Neutrophil (primary cell): ENCODE results near the gene ARMH2.
A peak's percentile ranks its signal among the peaks of the same experiment; 100 is the strongest.

ENCODE experiments used
- H3K27ac ChIP-seq: fragments of 200-600 bp; sonication (generic); 2 replicates; pipeline ENCODE4 v1.5.1; 2016; ENCODE audit warnings: mild to moderate bottlenecking, moderate library complexity
- H3K27me3 ChIP-seq: fragments of 200-600 bp; sonication (generic); 2 replicates; pipeline ENCODE4 v1.6.0; 2016; ENCODE audit warnings: mild to moderate bottlenecking
- H3K36me3 ChIP-seq: fragments of 200-600 bp; sonication (generic); 2 replicates; pipeline ENCODE4 v1.5.1; 2017
- H3K4me1 ChIP-seq, 2 experiments: fragments of 200-600 bp in 1 of 2; sonication (generic) in 1 of 2; 1 replicate in 1 of 2; 2 replicates in 1 of 2; pipeline versions ENCODE4 v1.5.1 to v1.6.1; 2013 to 2016; ENCODE audit warnings: low read depth in 1 of 2, low read length in 1 of 2, mild to moderate bottlenecking in 1 of 2, moderate library complexity in 1 of 2; ENCODE audit not compliant: control insufficient read depth in 1 of 2, insufficient read depth in 1 of 2
- H3K4me3 ChIP-seq, 2 experiments: fragments of 200-600 bp in 1 of 2; sonication (generic) in 1 of 2; 1 replicate in 1 of 2; 2 replicates in 1 of 2; pipeline ENCODE4 v1.5.1; 2013 to 2016; ENCODE audit warnings: low read depth in 1 of 2, low read length in 1 of 2, mild to moderate bottlenecking in 1 of 2, moderate library complexity in 1 of 2
- H3K9me3 ChIP-seq: fragments of 200-600 bp; sonication (generic); 2 replicates; pipeline ENCODE4 v1.5.1; 2016
- CTCF ChIP-seq: fragments of 200-600 bp; sonication (generic); IDR thresholded peaks from 2 replicates; pipeline ENCODE4 v1.5.1; 2016; ENCODE audit warnings: antibody characterized with exemption

Gene ARMH2

GRCh38 chr6:24798740-24799540, at the start of gene ARMH2:
TSS of gene ARMH2 (minus strand) at chr6:24798917. CDS start at chr6:24798857, 60 bp downstream.
- TF ChIP-seq CTCF: no peak
- H3K9me3 ChIP-seq: no peaks in the 10 kb centered on the region
- H3K4me1 ChIP-seq: no peaks in the 10 kb centered on the region
- H3K4me3 ChIP-seq: no peak within 1 kb of the TSS
- H3K27ac ChIP-seq: no peak within 1 kb of the TSS
- H3K27me3 ChIP-seq: no peaks in the 10 kb centered on the region
- peaks cover 46% of the 10 kb centered on the region for H3K36me3 ChIP-seq

- TF ChIP-seq CTCF: no peak
- H3K27ac ChIP-seq: peak overlapping the region; percentile 45
- no peaks in the 10 kb centered on the region for H3K4me1 ChIP-seq
- H3K4me3 ChIP-seq: no peak overlapping the region
- no peaks in the 10 kb centered on the region for H3K27me3 ChIP-seq
- H3K9me3 ChIP-seq: peaks cover 7% of the 10 kb centered on the region
- H3K36me3 ChIP-seq: peaks cover 100% of the 10 kb centered on the region
These were observed 49.7 kb upstream of the ARMH2 start for GRCh38 chr6:24848461-24848860.

GRCh38 chr6:24847402-24847801, 48.7 kb upstream of the ARMH2 start:
- H3K9me3 ChIP-seq: peaks cover 7% of the 10 kb centered on the region
- no peak overlapping the region for H3K4me3 ChIP-seq
- H3K36me3 ChIP-seq: peaks cover 100% of the 10 kb centered on the region
- TF ChIP-seq CTCF: no peak
- H3K27ac ChIP-seq: peak overlapping the region; percentile 33
- no peaks in the 10 kb centered on the region for H3K27me3 ChIP-seq
- H3K4me1 ChIP-seq: no peaks in the 10 kb centered on the region

GRCh38 chr6:24845578-24845977, 46.9 kb upstream of the ARMH2 start:
- peak overlapping the region; percentile 16 for H3K27ac ChIP-seq
- no peaks in the 10 kb centered on the region for H3K27me3 ChIP-seq
- no peaks in the 10 kb centered on the region for H3K4me1 ChIP-seq
- no peak for TF ChIP-seq CTCF
- no peak overlapping the region for H3K4me3 ChIP-seq
- H3K36me3 ChIP-seq: peaks cover 100% of the 10 kb centered on the region
- peaks cover 7% of the 10 kb centered on the region for H3K9me3 ChIP-seq

- Histone ChIP-seq H3K9me3 (peaks cover 7% of the 10 kb centered on the region), H3K27me3 (no peaks in the 10 kb centered on the region), H3K4me3 (no peak overlapping the region), H3K36me3 (peaks cover 100% of the 10 kb centered on the region), H3K4me1 (no peaks in the 10 kb centered on the region), H3K27ac (peak overlapping the region; percentile 16)
- TF ChIP-seq CTCF: no peak
These were observed 46.2 kb upstream of the ARMH2 start for GRCh38 chr6:24844903-24845302.
